Mucosa of rectum (tissue), 2 donors: ENCODE measurements around the gene SMCO2.
A peak's percentile ranks its signal among the peaks of the same experiment; 100 is the strongest.

Source experiments
- H3K27ac ChIP-seq, 2 donors: one replicate each; pipeline ENCODE4 v1.7.0; 2013; ENCODE audit warnings: inconsistent platforms in 2 of 2, low read depth in 2 of 2, low read length in 2 of 2
- H3K27me3 ChIP-seq, 2 donors: one replicate each; pipeline ENCODE4 v1.7.0; 2013; ENCODE audit warnings: low read length in 2 of 2; ENCODE audit not compliant: control insufficient read depth in 2 of 2, insufficient read depth in 2 of 2
- H3K36me3 ChIP-seq, 2 donors: one replicate each; pipeline ENCODE4 v1.7.0; 2013; ENCODE audit warnings: low read length in 2 of 2; ENCODE audit not compliant: control insufficient read depth in 2 of 2, insufficient read depth in 2 of 2
- H3K4me1 ChIP-seq, 2 donors: one replicate each; pipeline ENCODE4 v1.7.0; 2013; ENCODE audit warnings: low read length in 2 of 2, mild to moderate bottlenecking in 1 of 2; ENCODE audit not compliant: control insufficient read depth in 2 of 2, insufficient read depth in 2 of 2
- H3K4me3 ChIP-seq, 2 donors: one replicate each; pipeline ENCODE4 v1.7.0; 2013; ENCODE audit warnings: low read length in 2 of 2
- H3K9ac ChIP-seq, 2 donors: one replicate each; pipeline ENCODE4 v1.7.0; 2013; ENCODE audit warnings: low read length in 2 of 2, low read depth in 1 of 2, mild to moderate bottlenecking in 1 of 2
- H3K9me3 ChIP-seq, 2 donors: one replicate each; pipeline ENCODE4 v1.7.0; 2013; ENCODE audit warnings: low read length in 2 of 2; ENCODE audit not compliant: control insufficient read depth in 2 of 2
- donor health status: healthy.
- donor health status: Normal muscosa, but diverticular disease.

SMCO2 gene

DNA sequence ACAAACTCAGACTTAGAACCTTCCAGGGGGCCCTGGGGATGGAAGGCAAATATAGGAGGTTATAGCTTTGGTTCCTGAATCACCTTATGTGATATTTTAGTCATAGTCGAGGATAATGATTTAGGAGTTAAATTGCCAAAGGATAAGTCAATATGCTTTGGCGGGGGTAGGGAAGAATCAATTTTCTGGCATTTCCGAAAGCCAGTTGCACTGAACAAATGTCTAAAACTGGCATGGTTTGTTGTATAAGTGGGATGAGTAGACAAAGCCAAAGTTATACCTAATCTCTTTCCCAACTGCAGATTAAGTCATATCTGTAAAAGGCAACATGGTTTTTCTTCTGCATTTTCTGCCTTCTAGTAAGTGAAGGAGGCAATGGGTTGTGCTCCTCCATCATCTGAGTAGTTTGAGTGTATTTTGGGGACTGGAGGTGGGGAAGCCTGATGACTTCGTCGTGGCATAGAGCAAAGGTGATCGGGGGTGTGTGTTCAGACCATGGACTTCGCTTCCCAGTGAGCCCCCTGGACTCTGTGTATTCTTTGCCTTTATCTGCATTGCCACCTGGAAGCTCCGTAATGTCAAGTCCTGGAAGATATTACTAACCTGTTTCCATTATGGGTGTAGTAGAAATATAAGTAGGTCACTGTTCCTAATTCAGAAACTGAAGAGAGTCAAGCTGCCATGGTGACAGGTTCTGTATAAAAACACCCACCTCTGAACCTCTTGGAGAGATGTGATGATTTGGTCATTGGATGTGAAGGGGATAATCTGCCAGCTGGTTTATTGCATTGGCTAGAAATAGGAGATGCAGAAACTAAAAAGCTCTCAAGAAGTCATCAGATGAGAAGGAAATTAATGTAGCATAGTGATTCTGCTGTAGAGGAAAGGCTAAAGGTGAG, 102.0 kb downstream of the SMCO2 start:
- Histone ChIP-seq H3K9me3 (no peaks in the 10 kb centered on the region), H3K27ac (peak overlapping the region in 1 of 2 donors; percentile 24), H3K36me3 (no peaks in the 10 kb centered on the region), H3K27me3 (no peaks in the 10 kb centered on the region), H3K9ac (no peak overlapping the region), H3K4me1 (peaks cover 9 to 10% of the 10 kb centered on the region in 2 donors), H3K4me3 (no peak overlapping the region)

DNA sequence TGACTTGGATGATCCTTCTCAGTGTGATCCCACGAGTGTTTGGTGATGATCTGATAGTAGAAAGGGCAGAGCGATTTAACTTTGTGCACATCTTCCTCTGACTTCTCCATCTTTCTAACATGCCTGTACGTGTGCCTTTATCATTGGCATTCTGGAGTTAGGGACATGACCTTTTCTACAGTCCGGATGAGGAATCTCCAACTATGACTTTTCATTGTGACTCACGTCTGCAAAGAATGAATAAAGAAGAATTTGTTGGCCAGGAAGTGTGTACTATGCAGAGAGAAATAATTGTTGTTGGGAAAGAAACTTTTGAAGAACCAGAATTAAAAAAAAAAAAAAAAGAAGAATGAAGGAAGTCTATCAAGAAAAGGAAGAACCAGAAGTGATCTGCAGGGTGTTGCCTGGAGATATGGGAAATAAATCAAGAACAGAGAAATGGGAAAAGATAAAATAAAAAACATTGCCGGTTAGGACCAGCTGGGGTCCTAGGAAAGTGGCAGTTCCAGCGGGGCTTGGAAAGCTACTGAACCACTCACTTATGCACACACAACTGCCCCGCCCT, 102.8 kb downstream of the SMCO2 start:
- Histone ChIP-seq H3K4me1 (peaks cover 10% of the 10 kb centered on the region in 2 donors), H3K9me3 (no peaks in the 10 kb centered on the region), H3K27me3 (no peaks in the 10 kb centered on the region), H3K27ac (peak overlapping the region; percentile 29 to 49), H3K9ac (no peak overlapping the region), H3K36me3 (no peaks in the 10 kb centered on the region), H3K4me3 (peak overlapping the region in 1 of 2 donors; percentile 37)

DNA sequence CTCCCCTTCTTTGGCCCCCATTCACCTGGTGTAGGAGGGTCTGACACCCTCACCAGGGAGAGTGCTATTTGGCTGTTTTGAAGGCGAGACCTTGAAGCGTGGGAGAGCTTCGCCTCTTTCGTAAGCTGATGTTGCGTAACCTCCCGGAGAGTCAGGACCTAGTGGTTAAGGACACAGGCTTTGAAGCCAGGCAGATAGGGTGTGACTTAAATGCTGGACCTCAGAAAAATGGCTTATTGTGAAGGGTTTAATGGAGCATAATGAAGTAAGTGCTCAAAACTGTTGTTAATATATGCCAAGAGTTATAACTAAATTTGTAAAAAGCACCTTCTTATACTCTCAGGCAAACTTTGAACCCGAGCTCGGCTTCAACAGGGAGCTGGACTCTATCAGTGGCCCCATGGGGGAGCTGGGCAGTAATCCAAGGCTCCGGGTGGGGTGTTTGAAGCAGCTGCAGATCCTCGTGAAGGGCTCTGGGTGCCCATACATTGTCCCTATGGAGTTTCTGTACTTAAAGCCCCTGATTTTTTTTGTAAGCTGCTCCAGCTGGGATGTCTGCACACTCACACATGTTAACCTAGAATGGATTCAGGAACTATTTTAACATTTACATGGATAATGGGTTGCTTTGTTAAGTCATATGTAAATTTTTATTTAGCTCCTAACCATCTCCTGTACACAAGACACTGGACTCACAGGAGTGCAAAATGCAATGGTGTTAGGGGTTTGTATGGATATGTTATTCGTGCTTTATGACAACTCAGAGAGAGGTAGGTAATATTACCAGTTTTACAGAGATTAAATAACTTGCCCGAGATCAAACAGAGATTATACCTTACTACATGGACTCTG, 103.5 kb downstream of the SMCO2 start:
- Histone ChIP-seq H3K9ac (no peak overlapping the region), H3K27me3 (no peaks in the 10 kb centered on the region), H3K4me1 (peaks cover 10 to 14% of the 10 kb centered on the region in 2 donors), H3K9me3 (no peaks in the 10 kb centered on the region), H3K4me3 (peak overlapping the region in 1 of 2 donors; percentile 37), H3K36me3 (no peaks in the 10 kb centered on the region), H3K27ac (peak overlapping the region; percentile 29 to 49)

DNA sequence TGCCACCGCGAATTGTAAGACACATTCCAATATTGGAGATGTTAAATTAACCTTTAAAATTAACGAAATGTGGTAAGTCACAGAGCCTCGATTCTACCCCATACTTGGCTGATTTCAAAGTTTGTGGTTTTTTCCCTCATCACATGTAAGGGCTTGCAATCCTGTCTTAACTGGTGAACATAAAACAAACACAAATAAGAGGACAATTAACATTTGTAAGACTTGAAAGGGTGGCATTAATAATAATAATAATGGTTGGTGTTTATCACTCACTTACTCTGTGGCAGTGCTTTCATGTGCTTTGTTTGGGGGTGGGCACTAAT, 104.1 kb downstream of the SMCO2 start:
- H3K4me3 ChIP-seq, result no peak overlapping the region
- H3K36me3 ChIP-seq, result no peaks in the 10 kb centered on the region
- no peaks in the 10 kb centered on the region for H3K9me3 ChIP-seq
- H3K9ac ChIP-seq, result no peak overlapping the region
- H3K27me3 ChIP-seq, result no peaks in the 10 kb centered on the region
- no peak overlapping the region for H3K27ac ChIP-seq
- H3K4me1 ChIP-seq, result peaks cover 10 to 14% of the 10 kb centered on the region in 2 donors

DNA sequence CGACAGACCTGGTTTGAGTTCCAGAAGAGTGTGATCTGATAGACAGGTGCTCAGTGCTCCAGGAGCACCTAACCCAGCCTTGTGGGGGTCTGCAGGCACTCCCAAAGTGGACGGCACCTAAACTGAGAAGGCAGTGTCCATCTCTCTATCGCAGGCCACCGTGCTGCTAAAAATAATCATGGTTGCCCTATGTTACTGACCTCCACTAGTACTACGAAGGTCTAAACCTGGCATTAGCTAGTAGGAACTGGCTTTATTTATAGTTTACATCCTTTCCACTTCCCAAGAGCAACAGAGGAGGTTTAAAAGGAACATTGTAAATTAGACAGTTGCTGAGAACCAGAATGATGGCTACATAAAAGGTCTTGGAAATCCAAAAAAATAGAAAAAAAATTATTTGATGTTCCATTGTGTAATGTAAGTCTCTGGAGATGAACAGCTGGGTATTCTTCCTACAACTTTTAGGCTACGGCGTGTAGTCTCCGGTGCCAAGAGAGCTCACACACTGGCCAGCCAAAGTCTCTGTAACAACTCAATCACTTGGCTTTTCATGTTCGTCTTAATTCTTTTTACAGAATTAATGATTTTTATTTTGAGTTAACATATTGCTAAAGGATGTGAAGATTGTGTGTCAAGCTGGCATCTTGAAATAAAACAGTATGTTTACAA, 104.8 kb downstream of the SMCO2 start:
- Histone ChIP-seq H3K9ac (no peak overlapping the region), H3K27me3 (no peaks in the 10 kb centered on the region), H3K4me3 (no peak overlapping the region), H3K27ac (no peak overlapping the region), H3K9me3 (no peaks in the 10 kb centered on the region), H3K4me1 (peaks cover 10 to 14% of the 10 kb centered on the region in 2 donors), H3K36me3 (no peaks in the 10 kb centered on the region)
